Measurements from ENCODE around the gene RAE1. TPM values are rescaled to one million over a fixed set of nuclear protein-coding genes. Genes with fewer than 3 reads are reported as not detected.

RAE1 gene
- total and polyA plus RNA-seq, 2 of the 4 experiments (the other 2 are of a cell fraction) = 32.8 to 80.5 TPM

DNA sequence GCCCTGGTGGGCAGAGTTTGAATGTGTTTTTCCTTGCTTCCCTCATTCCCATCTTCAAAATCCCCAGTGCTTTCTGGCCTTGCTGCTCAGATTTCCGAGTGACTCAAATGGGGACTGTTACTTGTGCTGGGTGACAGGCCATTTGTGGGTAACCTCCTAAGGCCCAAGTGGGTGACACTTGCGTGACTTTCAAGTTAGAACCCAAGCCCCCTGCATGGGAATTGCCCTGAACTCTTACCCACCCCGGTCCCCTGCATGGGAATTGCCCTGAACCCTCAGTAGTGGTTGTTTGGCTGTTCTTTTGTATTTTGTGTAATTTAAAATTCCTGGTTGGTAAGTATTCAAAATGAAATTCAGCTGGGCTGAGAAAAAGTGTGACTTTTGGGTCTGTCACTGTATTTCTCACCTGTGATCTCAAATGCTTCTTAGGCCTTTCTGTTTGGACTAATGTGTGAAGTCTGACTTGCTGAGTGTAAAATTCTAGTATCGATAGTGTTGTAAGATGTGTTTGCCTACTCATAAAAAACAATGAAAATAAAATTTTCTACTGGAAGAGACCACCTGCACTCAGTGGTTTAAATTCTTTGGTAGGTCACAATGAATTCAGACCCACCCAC, 27.7 kb downstream of the RAE1 start:
- POLR2A ChIA-PET (ENCODE audit: unreplicated experiment) = no interaction called here
- intact Hi-C loops (cut with micrococcal nuclease) = no loop called here
- WGBS, 2 experiments (ENCODE audit: extremely low coverage in 2 of 2, insufficient read length in 1 of 2) = no CpG with 5 or more reads among the region's 4 CpGs
- Histone ChIP-seq H2BK5ac (ENCODE audit: low read depth, low read length, poor library complexity, severe bottlenecking) (no peak overlapping the region), H3K4me1 (ENCODE audit: control insufficient read depth, insufficient read depth, low read length) (no peaks in the 10 kb centered on the region), H2AFZ (replicated peaks; ENCODE audit: low read length, poor library complexity) (no peak overlapping the region), H3K23ac (ENCODE audit: low read depth, low read length) (no peak overlapping the region), H3K9me3 (ENCODE audit: control insufficient read depth, insufficient read depth, low read length) (no peaks in the 10 kb centered on the region), H4K91ac (ENCODE audit: insufficient read depth, low read depth, low read length) (no peak overlapping the region), H3K36me3 (ENCODE audit: control insufficient read depth, insufficient read depth, low read length) (peaks cover 45% of the 10 kb centered on the region), H3K79me1 (ENCODE audit: low read depth in 1 of 2, low read length in 2 of 2) (no peaks in the 10 kb centered on the region; a peak in 1 of 4 replicates), H3K4ac (ENCODE audit: low read depth, low read length) (no peak overlapping the region), H4K5ac (ENCODE audit: low read depth, low read length) (no peak overlapping the region), H3K9ac (ENCODE audit: low read depth, low read length) (no peak overlapping the region), H3K56ac (ENCODE audit: extremely low read depth, insufficient read depth, low read length) (no peak overlapping the region), H4K20me1 (ENCODE audit: insufficient read depth, low read length) (no peaks in the 10 kb centered on the region; the same call in 1 of the 2 replicates), H3K18ac (ENCODE audit: low read depth, low read length) (no peak overlapping the region), H3K4me3 (ENCODE audit: insufficient read depth, low read depth, low read length) (no peak overlapping the region), H3K27me3 (ENCODE audit: control insufficient read depth, insufficient read depth, low read length) (no peaks in the 10 kb centered on the region), H2BK120ac (ENCODE audit: low read depth, low read length) (no peak overlapping the region), H2AK5ac (ENCODE audit: low read depth, low read length) (no peak overlapping the region), H3K27ac (ENCODE audit: insufficient read depth, low read length) (no peak overlapping the region), H2AK9ac (replicated peaks; ENCODE audit: low read depth, low read length, poor library complexity) (no peak overlapping the region), H3K4me2 (ENCODE audit: low read depth, low read length) (no peak overlapping the region), H3K14ac (replicated peaks; ENCODE audit: low read depth, low read length) (no peak overlapping the region), H2BK20ac (ENCODE audit: low read depth, low read length) (no peak overlapping the region), H4K8ac (ENCODE audit: low read depth in 2 of 2, low read length in 2 of 2) (no peak overlapping the region), H2BK15ac (ENCODE audit: low read depth, low read length) (no peak overlapping the region), H3K9me1 (ENCODE audit: insufficient read depth, low read length) (no peaks in the 10 kb centered on the region)
- no peak for DNase-seq
- no peak for ATAC-seq (ENCODE audit: low read depth)
- no TSS peak for BruUV-seq (replicated peaks)
- in situ Hi-C loops (cut with MboI; ENCODE audit: low sequenced_read_pairs) = loop anchor here (25.0 kb wide), 1 partner anchor 1659 kb away; the partner anchor contains the start of genes ATP5F1E and PRELID3B
- dilution Hi-C loops (cut with HindIII; ENCODE audit: low sequenced_read_pairs, unreplicated experiment) = no loop called here
- TF ChIP-seq POLR2A (IDR thresholded peaks at IDR 0.05; ENCODE audit: low read depth, low read length) (no peak), CEBPB (IDR thresholded peaks at IDR 0.05; ENCODE audit: low read depth, low read length) (no peak), NFE2L2 (IDR thresholded peaks at IDR 0.05; ENCODE audit: low read depth, low read length) (no peak), CTCF (conservative IDR thresholded peaks at IDR 0.05; ENCODE audit: low read depth, low read length) (no peak), RAD21 (IDR thresholded peaks at IDR 0.05; ENCODE audit: low read length) (no peak), RFX5 (IDR thresholded peaks at IDR 0.05; ENCODE audit: low read depth, low read length) (no peak), MAFK (IDR thresholded peaks at IDR 0.05; ENCODE audit: low read depth, low read length) (no peak), MXI1 (IDR thresholded peaks at IDR 0.05; ENCODE audit: borderline replicate concordance, low read depth, low read length) (no peak), BHLHE40 (IDR thresholded peaks at IDR 0.05; ENCODE audit: low read depth, low read length) (no peak), USF2 (IDR thresholded peaks at IDR 0.05; ENCODE audit: low read depth, low read length) (no peak), ELK1 (IDR thresholded peaks at IDR 0.05; ENCODE audit: borderline replicate concordance, low read depth, low read length) (no peak), FOS (IDR thresholded peaks at IDR 0.05; ENCODE audit: low read depth, low read length) (no peak), RCOR1 (IDR thresholded peaks at IDR 0.05; ENCODE audit: insufficient replicate concordance, low read length) (no peak), MAZ (IDR thresholded peaks at IDR 0.05; ENCODE audit: borderline replicate concordance, low read depth, low read length) (no peak), CHD1 (IDR thresholded peaks at IDR 0.05; ENCODE audit: low read depth, low read length) (no peak)
- CTCF ChIA-PET = no interaction called here

All from IMR-90 (cell line).